Inferior parietal cortex (tissue), 1 donor: ENCODE measurements around the gene IL3RA.
"Not testable (repeated sequence)": the region's sequence is repeated elsewhere in the genome, so short reads cannot be mapped to it uniquely, and the experiment has no call there.

ENCODE experiments used
- DNase-seq: peaks from one replicate; pipeline ENCODE4 v3.0.0-alpha.2; 2016; ENCODE audit errors: extremely low spot score

IL3RA gene

GRCh38 chrX:1330605-1331004 is 6.0 kb upstream of the IL3RA start:
- no peak for DNase-seq

GRCh38 chrX:1332433-1332832 is 4.2 kb upstream of the IL3RA start:
- not testable (repeated sequence) for DNase-seq

GRCh38 chrX:1334854-1335253 is 1.7 kb upstream of the IL3RA start:
- DNase-seq, result no peak

GRCh38 chrX:1336948-1337779 is 579 bp downstream of the IL3RA start:
- no peak for DNase-seq

GRCh38 chrX:1341545-1342184 is 5.1 kb downstream of the IL3RA start:
- no peak for DNase-seq

GRCh38 chrX:1349606-1350005 is 13.0 kb downstream of the IL3RA start:
- DNase-seq, result not testable (repeated sequence)

GRCh38 chrX:1351981-1352714 is 15.6 kb downstream of the IL3RA start:
- no peak for DNase-seq

GRCh38 chrX:1354036-1355019 is 17.7 kb downstream of the IL3RA start:
- DNase-seq, result no peak

GRCh38 chrX:1355131-1356046 is 18.8 kb downstream of the IL3RA start:
- DNase-seq, result no peak

- DNase-seq, result no peak
Observed at GRCh38 chrX:1357993-1358392, 21.4 kb downstream of the IL3RA start.

GRCh38 chrX:1358793-1359476 is 22.4 kb downstream of the IL3RA start:
- no peak for DNase-seq

- DNase-seq, result no peak
Observed at GRCh38 chrX:1359477-1359873, 22.9 kb downstream of the IL3RA start.

GRCh38 chrX:1360171-1360570 is 23.6 kb downstream of the IL3RA start:
- no peak for DNase-seq

- DNase-seq, result no peak
Observed at GRCh38 chrX:1361275-1361674, 24.7 kb downstream of the IL3RA start.

GRCh38 chrX:1361910-1362309 is 25.3 kb downstream of the IL3RA start:
- DNase-seq, result no peak

- not testable (repeated sequence) for DNase-seq
Observed at GRCh38 chrX:1366363-1366762, 29.8 kb downstream of the IL3RA start.

GRCh38 chrX:1368385-1368698 is 31.8 kb downstream of the IL3RA start:
- no peak for DNase-seq

- no peak for DNase-seq
Observed at GRCh38 chrX:1378306-1378759, 41.7 kb downstream of the IL3RA start.

GRCh38 chrX:1380672-1381233 is 44.2 kb downstream of the IL3RA start:
- no peak for DNase-seq
